HL-60 (cell line): ENCODE measurements around the gene CHIT1.

Source experiments
- DNase-seq, 2 experiments: peaks; one replicate each; pipeline ENCODE4 v3.0.0-alpha.2; 2010 to 2020; ENCODE audit warnings: low read depth in 1 of 2, low spot score in 1 of 2
- H3K27ac ChIP-seq: fragments of 250-450 bp; sonication (Bioruptor Pico); replicated peaks from 2 replicates; pipeline ENCODE4 v1.5.1; 2020; ENCODE audit warnings: mild to moderate bottlenecking, moderate library complexity
- H3K27me3 ChIP-seq: fragments of 250-450 bp; sonication (Bioruptor Pico); 2 replicates; pipeline ENCODE4 v1.5.1; 2021; ENCODE audit warnings: mild to moderate bottlenecking, moderate library complexity; ENCODE audit not compliant: insufficient read depth, poor library complexity, severe bottlenecking
- H3K4me3 ChIP-seq: replicated peaks from 2 replicates; pipeline ENCODE4 v1.5.1; 2011; ENCODE audit warnings: mild to moderate bottlenecking, control low read depth, low read length; ENCODE audit not compliant: insufficient read depth
- GABPA ChIP-seq: IDR thresholded peaks from 2 replicates; pipeline ENCODE4 v1.6.1; 2012; ENCODE audit warnings: low read depth
- POLR2AphosphoS5 ChIP-seq: IDR thresholded peaks from 2 replicates; pipeline ENCODE4 v1.6.1; 2012; ENCODE audit warnings: low read depth
- SPI1 ChIP-seq: IDR thresholded peaks from 2 replicates; pipeline ENCODE4 v1.6.1; 2012; ENCODE audit warnings: low read depth, mild to moderate bottlenecking, borderline replicate concordance
- TF ChIP-seq, protein P1 (sequence below): IDR thresholded peaks from one replicate; pipeline ENCODE4 v1.5.1; 2011; ENCODE audit warnings: low read length, control low read depth, inconsistent platforms; ENCODE audit not compliant: insufficient read depth
- TF ChIP-seq, protein P2 (sequence below): IDR thresholded peaks from 2 replicates; pipeline ENCODE4 v1.6.1; 2012; ENCODE audit warnings: low read depth; ENCODE audit not compliant: insufficient replicate concordance

CHIT1 gene

DNA sequence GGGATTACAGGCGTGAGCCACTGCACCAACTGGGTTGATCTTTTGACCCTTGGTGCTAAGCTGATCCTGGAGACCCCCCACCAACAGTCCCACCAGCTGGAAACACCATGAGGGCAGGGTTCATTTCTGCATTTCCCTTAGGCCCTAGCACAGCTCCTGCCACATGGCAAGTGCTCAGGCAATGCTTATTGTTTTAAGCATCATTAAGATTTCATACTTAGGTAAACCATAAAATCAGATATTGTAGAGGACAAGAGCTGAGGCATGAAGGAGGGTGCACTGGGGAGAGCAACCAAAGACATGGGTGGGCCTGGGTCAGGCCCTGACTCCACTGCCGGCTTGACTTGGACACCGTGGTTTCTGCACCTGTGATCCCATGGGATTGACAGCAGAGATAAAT is 17.7 kb downstream of the CHIT1 start:
- Histone ChIP-seq H3K27me3 (no peaks in the 10 kb centered on the region), H3K4me3 (no peak overlapping the region), H3K27ac (no peak overlapping the region)
- TF ChIP-seq POLR2AphosphoS5 (no peak), SPI1 (no peak), GABPA (no peak)
- TF ChIP-seq, protein P1, sequence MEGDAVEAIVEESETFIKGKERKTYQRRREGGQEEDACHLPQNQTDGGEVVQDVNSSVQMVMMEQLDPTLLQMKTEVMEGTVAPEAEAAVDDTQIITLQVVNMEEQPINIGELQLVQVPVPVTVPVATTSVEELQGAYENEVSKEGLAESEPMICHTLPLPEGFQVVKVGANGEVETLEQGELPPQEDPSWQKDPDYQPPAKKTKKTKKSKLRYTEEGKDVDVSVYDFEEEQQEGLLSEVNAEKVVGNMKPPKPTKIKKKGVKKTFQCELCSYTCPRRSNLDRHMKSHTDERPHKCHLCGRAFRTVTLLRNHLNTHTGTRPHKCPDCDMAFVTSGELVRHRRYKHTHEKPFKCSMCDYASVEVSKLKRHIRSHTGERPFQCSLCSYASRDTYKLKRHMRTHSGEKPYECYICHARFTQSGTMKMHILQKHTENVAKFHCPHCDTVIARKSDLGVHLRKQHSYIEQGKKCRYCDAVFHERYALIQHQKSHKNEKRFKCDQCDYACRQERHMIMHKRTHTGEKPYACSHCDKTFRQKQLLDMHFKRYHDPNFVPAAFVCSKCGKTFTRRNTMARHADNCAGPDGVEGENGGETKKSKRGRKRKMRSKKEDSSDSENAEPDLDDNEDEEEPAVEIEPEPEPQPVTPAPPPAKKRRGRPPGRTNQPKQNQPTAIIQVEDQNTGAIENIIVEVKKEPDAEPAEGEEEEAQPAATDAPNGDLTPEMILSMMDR: no peak
- TF ChIP-seq, protein P2, sequence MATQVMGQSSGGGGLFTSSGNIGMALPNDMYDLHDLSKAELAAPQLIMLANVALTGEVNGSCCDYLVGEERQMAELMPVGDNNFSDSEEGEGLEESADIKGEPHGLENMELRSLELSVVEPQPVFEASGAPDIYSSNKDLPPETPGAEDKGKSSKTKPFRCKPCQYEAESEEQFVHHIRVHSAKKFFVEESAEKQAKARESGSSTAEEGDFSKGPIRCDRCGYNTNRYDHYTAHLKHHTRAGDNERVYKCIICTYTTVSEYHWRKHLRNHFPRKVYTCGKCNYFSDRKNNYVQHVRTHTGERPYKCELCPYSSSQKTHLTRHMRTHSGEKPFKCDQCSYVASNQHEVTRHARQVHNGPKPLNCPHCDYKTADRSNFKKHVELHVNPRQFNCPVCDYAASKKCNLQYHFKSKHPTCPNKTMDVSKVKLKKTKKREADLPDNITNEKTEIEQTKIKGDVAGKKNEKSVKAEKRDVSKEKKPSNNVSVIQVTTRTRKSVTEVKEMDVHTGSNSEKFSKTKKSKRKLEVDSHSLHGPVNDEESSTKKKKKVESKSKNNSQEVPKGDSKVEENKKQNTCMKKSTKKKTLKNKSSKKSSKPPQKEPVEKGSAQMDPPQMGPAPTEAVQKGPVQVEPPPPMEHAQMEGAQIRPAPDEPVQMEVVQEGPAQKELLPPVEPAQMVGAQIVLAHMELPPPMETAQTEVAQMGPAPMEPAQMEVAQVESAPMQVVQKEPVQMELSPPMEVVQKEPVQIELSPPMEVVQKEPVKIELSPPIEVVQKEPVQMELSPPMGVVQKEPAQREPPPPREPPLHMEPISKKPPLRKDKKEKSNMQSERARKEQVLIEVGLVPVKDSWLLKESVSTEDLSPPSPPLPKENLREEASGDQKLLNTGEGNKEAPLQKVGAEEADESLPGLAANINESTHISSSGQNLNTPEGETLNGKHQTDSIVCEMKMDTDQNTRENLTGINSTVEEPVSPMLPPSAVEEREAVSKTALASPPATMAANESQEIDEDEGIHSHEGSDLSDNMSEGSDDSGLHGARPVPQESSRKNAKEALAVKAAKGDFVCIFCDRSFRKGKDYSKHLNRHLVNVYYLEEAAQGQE: no peak
- no peak for DNase-seq

DNA sequence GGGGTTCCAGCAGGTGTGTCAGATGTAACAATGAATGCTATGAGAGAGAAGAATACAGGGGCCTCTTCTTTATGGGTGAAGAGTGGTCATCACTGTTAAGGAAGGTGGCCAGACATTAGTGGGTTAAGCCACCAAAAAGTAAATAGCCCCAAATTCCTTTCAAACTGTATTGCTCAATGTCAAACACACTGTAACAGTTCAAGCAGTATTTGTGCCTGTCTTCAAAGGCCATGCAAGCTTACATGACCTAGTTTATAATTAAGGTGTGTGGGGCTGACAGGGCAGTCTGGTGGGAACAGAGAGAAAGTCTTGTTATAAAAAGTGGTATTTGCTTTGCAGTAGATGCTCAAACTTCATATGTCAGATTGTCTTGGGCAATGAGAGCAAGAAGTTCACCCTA is 18.5 kb downstream of the CHIT1 start:
- Histone ChIP-seq H3K4me3 (no peak overlapping the region), H3K27ac (no peak overlapping the region), H3K27me3 (no peaks in the 10 kb centered on the region)
- DNase-seq: no peak
- TF ChIP-seq, protein P2: no peak
- TF ChIP-seq SPI1 (no peak), POLR2AphosphoS5 (no peak), GABPA (no peak)
- TF ChIP-seq, protein P1: no peak

DNA sequence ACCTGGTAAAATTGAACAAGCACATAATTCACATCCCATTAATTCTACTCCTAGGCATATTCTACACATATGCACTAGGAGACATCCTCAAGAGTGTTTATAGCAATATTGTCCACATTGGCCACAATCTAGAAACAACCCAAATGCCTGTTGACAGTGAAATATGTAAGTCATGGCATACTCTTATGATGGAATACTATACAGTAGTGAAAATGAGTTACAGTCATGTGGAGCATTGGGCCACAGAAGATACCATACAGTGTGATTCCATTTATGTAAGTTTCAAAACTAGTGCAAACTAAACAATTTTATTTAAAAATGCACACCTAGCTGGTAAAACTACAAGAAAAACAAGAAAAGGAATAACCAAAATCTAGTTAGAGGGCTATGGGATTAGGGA is 19.1 kb downstream of the CHIT1 start:
- TF ChIP-seq GABPA (no peak), SPI1 (no peak), POLR2AphosphoS5 (no peak)
- TF ChIP-seq, protein P1: no peak
- TF ChIP-seq, protein P2: no peak
- no peak overlapping the region for H3K27ac ChIP-seq
- no peaks in the 10 kb centered on the region for H3K27me3 ChIP-seq
- H3K4me3 ChIP-seq: no peak overlapping the region
- DNase-seq: no peak
